ENCODE measurements around the gene RPS16.

DNA sequence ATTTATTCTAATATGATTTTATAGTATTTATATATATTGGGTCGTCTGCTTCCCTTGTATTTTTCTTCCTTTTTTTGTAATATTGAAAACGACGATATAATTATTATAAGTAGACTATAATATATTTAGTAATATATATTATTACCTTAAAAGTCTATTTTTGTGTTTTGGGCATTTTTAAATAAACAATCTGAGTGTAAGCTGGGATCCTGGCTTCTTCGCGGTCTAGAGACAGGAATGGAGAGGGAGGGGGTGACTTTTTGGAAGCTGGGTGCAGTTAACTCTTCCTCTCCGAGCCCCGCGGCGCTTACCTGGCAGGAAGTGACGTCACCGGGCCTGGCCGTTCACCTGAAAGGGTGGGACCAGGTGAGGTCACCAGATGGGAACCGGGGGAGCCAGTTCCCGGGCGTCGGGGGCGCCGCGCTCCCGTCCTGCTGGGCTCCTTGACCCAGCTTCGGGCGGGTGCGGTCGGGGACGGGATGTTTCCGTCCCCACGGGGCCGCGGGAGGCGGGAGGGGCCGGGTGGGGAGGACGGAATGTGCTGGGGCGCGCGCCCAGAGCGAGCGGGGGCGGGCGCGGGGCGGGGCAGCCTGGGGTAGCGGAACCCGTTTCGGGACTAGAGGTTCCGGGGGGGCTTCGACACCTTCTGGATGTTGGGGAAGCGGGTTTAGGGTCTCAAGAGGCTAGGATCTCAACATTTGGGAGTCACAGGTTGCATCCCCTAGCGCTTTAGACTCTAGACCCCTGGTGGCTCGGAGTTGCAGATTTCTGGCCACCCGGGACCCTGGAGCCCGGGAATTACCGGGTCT lies 26.3 kb downstream of the RPS16 start:
- TF ChIP-seq ZNF274 (IDR thresholded peaks at IDR 0.05; ENCODE audit: low read depth, low read length) (no peak), YY1 (IDR thresholded peaks at IDR 0.05; ENCODE audit: insufficient read depth, insufficient read length) (no peak), SUZ12 (IDR thresholded peaks at IDR 0.05; ENCODE audit: extremely low read depth, insufficient read depth, insufficient read length) (no peak)
